ENCODE data around the gene NTNG1.

DNA sequence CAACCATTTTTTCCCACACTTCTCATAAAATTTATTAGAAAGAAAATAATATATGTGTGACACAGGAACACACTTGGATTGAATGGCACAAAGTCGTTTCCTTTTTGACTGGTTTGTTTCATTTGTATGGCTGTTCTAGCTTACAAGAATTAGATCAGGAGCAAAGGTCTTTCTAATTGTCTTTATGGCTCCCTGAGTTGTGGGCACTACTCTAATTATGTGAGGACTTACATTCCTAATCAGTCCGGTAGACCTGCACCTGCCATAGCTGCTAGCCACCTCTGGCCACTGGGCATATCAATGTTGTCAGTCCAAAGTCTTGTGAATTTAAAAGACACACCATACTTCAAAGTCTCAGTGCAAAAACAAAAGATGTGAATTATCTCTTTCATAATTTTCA, 346.7 kb downstream of the NTNG1 start:
- TF ChIP-seq, protein P1, sequence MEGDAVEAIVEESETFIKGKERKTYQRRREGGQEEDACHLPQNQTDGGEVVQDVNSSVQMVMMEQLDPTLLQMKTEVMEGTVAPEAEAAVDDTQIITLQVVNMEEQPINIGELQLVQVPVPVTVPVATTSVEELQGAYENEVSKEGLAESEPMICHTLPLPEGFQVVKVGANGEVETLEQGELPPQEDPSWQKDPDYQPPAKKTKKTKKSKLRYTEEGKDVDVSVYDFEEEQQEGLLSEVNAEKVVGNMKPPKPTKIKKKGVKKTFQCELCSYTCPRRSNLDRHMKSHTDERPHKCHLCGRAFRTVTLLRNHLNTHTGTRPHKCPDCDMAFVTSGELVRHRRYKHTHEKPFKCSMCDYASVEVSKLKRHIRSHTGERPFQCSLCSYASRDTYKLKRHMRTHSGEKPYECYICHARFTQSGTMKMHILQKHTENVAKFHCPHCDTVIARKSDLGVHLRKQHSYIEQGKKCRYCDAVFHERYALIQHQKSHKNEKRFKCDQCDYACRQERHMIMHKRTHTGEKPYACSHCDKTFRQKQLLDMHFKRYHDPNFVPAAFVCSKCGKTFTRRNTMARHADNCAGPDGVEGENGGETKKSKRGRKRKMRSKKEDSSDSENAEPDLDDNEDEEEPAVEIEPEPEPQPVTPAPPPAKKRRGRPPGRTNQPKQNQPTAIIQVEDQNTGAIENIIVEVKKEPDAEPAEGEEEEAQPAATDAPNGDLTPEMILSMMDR (IDR thresholded peaks at IDR 0.05) = no peak
- no peak for TF ChIP-seq POLR2A (IDR thresholded peaks at IDR 0.05)
